ENCODE measurements around the gene GPC6. TPM values are rescaled to one million over a fixed set of nuclear protein-coding genes. Genes with fewer than 3 reads are reported as not detected.

GPC6 gene
- total RNA-seq, 2 experiments from 2014 or later = not detected

GRCh38 chr13:93758575-93758974 lies 532.0 kb downstream of the GPC6 start:
- POLR2A ChIA-PET = no interaction called here
- Histone ChIP-seq H3K4me1 (ENCODE audit: insufficient read depth, low read length, poor library complexity, severe bottlenecking) (no peaks in the 10 kb centered on the region), H3K36me3 (ENCODE audit: insufficient read depth, low read length) (no peaks in the 10 kb centered on the region), H3K79me2 (ENCODE audit: insufficient read depth, low read depth, low read length) (no peaks in the 10 kb centered on the region), H4K20me1 (ENCODE audit: insufficient read depth, low read length) (no peaks in the 10 kb centered on the region), H3K9me3 (ENCODE audit: low read length) (no peaks in the 10 kb centered on the region), H2AFZ (ENCODE audit: low read length) (no peak overlapping the region), H3K4me2 (ENCODE audit: low read length) (no peak overlapping the region), H3K9me2 (ENCODE audit: insufficient read depth, low read length) (no peaks in the 10 kb centered on the region), H3K4me3 (ENCODE audit: low read depth, low read length, poor library complexity, severe bottlenecking) (no peak overlapping the region), H3K27ac (ENCODE audit: low read depth, low read length, poor library complexity, severe bottlenecking) (no peak overlapping the region)
- no TSS peak for BruUV-seq (replicated peaks)
- CTCF ChIA-PET (ENCODE audit: unreplicated experiment) = no interaction called here
- intact Hi-C loops (cut with micrococcal nuclease; ENCODE audit: unreplicated experiment) = no loop called here
- DNase-seq (ENCODE audit: low spot score) = no peak
- TF ChIP-seq EZH2phosphoT487 (IDR thresholded peaks at IDR 0.05; ENCODE audit: borderline replicate concordance, low read depth, low read length) = no peak
- no peak for TF ChIP-seq CTCF (conservative IDR thresholded peaks at IDR 0.05; ENCODE audit: low read length)

GRCh38 chr13:93762708-93763426 lies 536.3 kb downstream of the GPC6 start:
- ChIA-PET POLR2A (no interaction called here), CTCF (ENCODE audit: unreplicated experiment) (no interaction called here)
- no peaks in the 10 kb centered on the region for H3K9me2 ChIP-seq (ENCODE audit: insufficient read depth, low read length)
- no peak overlapping the region for H3K4me3 ChIP-seq (ENCODE audit: low read depth, low read length, poor library complexity, severe bottlenecking)
- no peak overlapping the region for H2AFZ ChIP-seq (ENCODE audit: low read length)
- DNase-seq (ENCODE audit: low spot score) = no peak
- BruUV-seq (replicated peaks) = no TSS peak
- H4K20me1 ChIP-seq (ENCODE audit: insufficient read depth, low read length) = no peaks in the 10 kb centered on the region
- no peaks in the 10 kb centered on the region for H3K9me3 ChIP-seq (ENCODE audit: low read length)
- TF ChIP-seq EZH2phosphoT487 (IDR thresholded peaks at IDR 0.05; ENCODE audit: borderline replicate concordance, low read depth, low read length) (no peak), CTCF (conservative IDR thresholded peaks at IDR 0.05; ENCODE audit: low read length) (no peak)
- no peak overlapping the region for H3K27ac ChIP-seq (ENCODE audit: low read depth, low read length, poor library complexity, severe bottlenecking)
- no peaks in the 10 kb centered on the region for H3K36me3 ChIP-seq (ENCODE audit: insufficient read depth, low read length)
- intact Hi-C loops (cut with micrococcal nuclease; ENCODE audit: unreplicated experiment) = no loop called here
- no peaks in the 10 kb centered on the region for H3K4me1 ChIP-seq (ENCODE audit: insufficient read depth, low read length, poor library complexity, severe bottlenecking)
- H3K79me2 ChIP-seq (ENCODE audit: insufficient read depth, low read depth, low read length) = no peaks in the 10 kb centered on the region
- H3K4me2 ChIP-seq (ENCODE audit: low read length) = no peak overlapping the region

GRCh38 chr13:93765062-93765461 lies 538.5 kb downstream of the GPC6 start:
- intact Hi-C loops (cut with micrococcal nuclease; ENCODE audit: unreplicated experiment) = no loop called here
- Histone ChIP-seq H3K9me3 (ENCODE audit: low read length) (no peaks in the 10 kb centered on the region), H2AFZ (ENCODE audit: low read length) (no peak overlapping the region), H3K9me2 (ENCODE audit: insufficient read depth, low read length) (no peaks in the 10 kb centered on the region), H4K20me1 (ENCODE audit: insufficient read depth, low read length) (no peaks in the 10 kb centered on the region), H3K36me3 (ENCODE audit: insufficient read depth, low read length) (no peaks in the 10 kb centered on the region), H3K4me3 (ENCODE audit: low read depth, low read length, poor library complexity, severe bottlenecking) (no peak overlapping the region), H3K4me2 (ENCODE audit: low read length) (no peak overlapping the region), H3K4me1 (ENCODE audit: insufficient read depth, low read length, poor library complexity, severe bottlenecking) (no peaks in the 10 kb centered on the region), H3K27ac (ENCODE audit: low read depth, low read length, poor library complexity, severe bottlenecking) (no peak overlapping the region), H3K79me2 (ENCODE audit: insufficient read depth, low read depth, low read length) (no peaks in the 10 kb centered on the region)
- TF ChIP-seq EZH2phosphoT487 (IDR thresholded peaks at IDR 0.05; ENCODE audit: borderline replicate concordance, low read depth, low read length) (no peak), CTCF (conservative IDR thresholded peaks at IDR 0.05; ENCODE audit: low read length) (no peak)
- no peak for DNase-seq (ENCODE audit: low spot score)
- BruUV-seq (replicated peaks) = no TSS peak
- POLR2A ChIA-PET = no interaction called here
- CTCF ChIA-PET (ENCODE audit: unreplicated experiment) = no interaction called here

Data from OCI-LY7 (cell line).